Measurements from ENCODE around the gene FSCN2.
"Not testable (repeated sequence)": the region's sequence is repeated elsewhere in the genome, so short reads cannot be mapped to it uniquely, and the experiment has no call there.

The FSCN2 gene

GRCh38 chr17:81528651-81529436 lies 667 bp downstream of the FSCN2 start:
- DNase-seq = no peak

GRCh38 chr17:81529437-81529803 lies 1.2 kb downstream of the FSCN2 start:
- DNase-seq = no peak

- not testable (repeated sequence) for DNase-seq
Observed at GRCh38 chr17:81531013-81531412, 2.8 kb downstream of the FSCN2 start.

- not testable (repeated sequence) for DNase-seq
Observed at GRCh38 chr17:81531998-81532404, 3.8 kb downstream of the FSCN2 start.

- no peak for DNase-seq
Observed at GRCh38 chr17:81532490-81533287, 4.5 kb downstream of the FSCN2 start.

- no peak for DNase-seq
Observed at GRCh38 chr17:81533339-81534141, 5.4 kb downstream of the FSCN2 start.

- no peak for DNase-seq
Observed at GRCh38 chr17:81534157-81535006, 6.2 kb downstream of the FSCN2 start.

- no peak for DNase-seq
Observed at GRCh38 chr17:81535007-81535328, 6.8 kb downstream of the FSCN2 start.

- no peak for DNase-seq
Observed at GRCh38 chr17:81535480-81536298, 7.5 kb downstream of the FSCN2 start.

GRCh38 chr17:81536299-81537290 lies 8.4 kb downstream of the FSCN2 start:
- DNase-seq = no peak

- no peak for DNase-seq
Observed at GRCh38 chr17:81537343-81537855, 9.2 kb downstream of the FSCN2 start.

GRCh38 chr17:81537856-81538555 lies 9.8 kb downstream of the FSCN2 start:
- no peak for DNase-seq

GRCh38 chr17:81538651-81539570 lies 10.7 kb downstream of the FSCN2 start:
- no peak for DNase-seq

- DNase-seq = no peak
Observed at GRCh38 chr17:81539571-81539900, 11.4 kb downstream of the FSCN2 start.

GRCh38 chr17:81539961-81540675 lies 11.9 kb downstream of the FSCN2 start:
- no peak for DNase-seq

GRCh38 chr17:81540676-81541027 lies 12.5 kb downstream of the FSCN2 start:
- DNase-seq = no peak

GRCh38 chr17:81541123-81541522 lies 12.9 kb downstream of the FSCN2 start:
- DNase-seq = no peak

Data from bone marrow (tissue), 2 donors.